ENCODE data around the gene BABAM1. TPM values are rescaled to one million over a fixed set of nuclear protein-coding genes. Genes with fewer than 3 reads are reported as not detected.

The BABAM1 gene
- total RNA-seq, 1 experiment from 2014 or later = 146 TPM

- TF ChIP-seq USF2 (CRISPR knock-in tag; IDR thresholded peaks at IDR 0.05) (no peak), ZNF512 (CRISPR knock-in tag; IDR thresholded peaks at IDR 0.05; ENCODE audit: borderline replicate concordance) (no peak), ZNF232 (CRISPR knock-in tag; IDR thresholded peaks at IDR 0.05) (no peak), CDX4 (CRISPR knock-in tag; IDR thresholded peaks at IDR 0.05; ENCODE audit: borderline replicate concordance) (no peak), SP1 (CRISPR knock-in tag; conservative IDR thresholded peaks at IDR 0.05) (0 out of 2 replicates have a peak, but pooled peaks have one; percentile 21), ZNF219 (CRISPR knock-in tag; IDR thresholded peaks at IDR 0.05; ENCODE audit: borderline replicate concordance) (no peak), AFF4 (CRISPR knock-in tag; IDR thresholded peaks at IDR 0.05; ENCODE audit: borderline replicate concordance) (no peak), CTCF (IDR thresholded peaks at IDR 0.05) (no peak), NFYB (CRISPR knock-in tag; conservative IDR thresholded peaks at IDR 0.05; ENCODE audit: low read depth) (no peak; the same call in 1 of the 2 replicates), ESRRA (CRISPR knock-in tag; IDR thresholded peaks at IDR 0.05; ENCODE audit: borderline replicate concordance) (peak; percentile 94; the same call in 1 of the 2 replicates)
These were observed 22.4 kb upstream of the BABAM1 start (continued) for GRCh38 chr19:17244618-17245534.

- POLR2A ChIA-PET = interaction anchor here (1.5 kb wide), 1 partner anchor 9 kb away, joined by 9 read pairs; no protein-coding TSS in a partner anchor
- CTCF ChIA-PET = no interaction called here
- Mint-ChIP-seq H3K27me3 (ENCODE audit: low read depth) (no peaks in the 10 kb centered on the region), H3K27ac (peak within 1 kb of the TSS; percentile 98), H3K4me3 (peak within 1 kb of the TSS; percentile 97), H3K4me1 (peaks cover 57% of the 10 kb centered on the region), H3K36me3 (no peaks in the 10 kb centered on the region), H3K9me3 (no peaks in the 10 kb centered on the region)
- DNase-seq (ENCODE audit: low spot score) (no peak), ATAC-seq (no peak)
- no peak for TF ChIP-seq CREB1 (CRISPR knock-in tag; IDR thresholded peaks at IDR 0.05)
- TF ChIP-seq ZNF396 (CRISPR knock-in tag; IDR thresholded peaks at IDR 0.05; ENCODE audit: borderline replicate concordance) = no peak
- TF ChIP-seq TCF7 (CRISPR knock-in tag; IDR thresholded peaks at IDR 0.05; ENCODE audit: low read depth) = no peak
- 0 out of 2 replicates have a peak, but pooled peaks have one; percentile 22 for TF ChIP-seq ZNF423 (CRISPR knock-in tag; IDR thresholded peaks at IDR 0.05)
- TF ChIP-seq AR (CRISPR knock-in tag; IDR thresholded peaks at IDR 0.05) = no peak
- TF ChIP-seq SP1 (CRISPR knock-in tag; conservative IDR thresholded peaks at IDR 0.05) = 0 out of 2 replicates have a peak, but pooled peaks have one; percentile 9
- TF ChIP-seq TP53 (CRISPR knock-in tag; IDR thresholded peaks at IDR 0.05) = 0 out of 2 replicates have a peak, but pooled peaks have one; percentile 1
These were observed 21.7 kb upstream of the BABAM1 start, which contains the start of gene NR2F6 for GRCh38 chr19:17245535-17245984. Gene NR2F6 (minus strand): TSS chr19:17245919. CDS start chr19:17245220, 699 bp downstream.

All from WTC11 (cell line).